Measurements from ENCODE around the gene WNK3.

WNK3 gene

GRCh38 chrX:54320067-54320466 is 37.8 kb downstream of the WNK3 start:
- Histone ChIP-seq H3K9me3 (ENCODE audit: control insufficient read depth, insufficient read depth, low read depth, low read length) (no peaks in the 10 kb centered on the region; the same call in 1 of the 2 replicates), H3K9ac (ENCODE audit: low read length) (no peak overlapping the region), H3K36me3 (ENCODE audit: control insufficient read depth, insufficient read depth, low read length) (no peaks in the 10 kb centered on the region), H3K27ac (ENCODE audit: low read depth, low read length) (no peak overlapping the region), H3K4me1 (ENCODE audit: control insufficient read depth, insufficient read depth, low read length) (no peaks in the 10 kb centered on the region), H3K4me3 (ENCODE audit: low read depth, low read length) (no peak overlapping the region), H3K27me3 (ENCODE audit: control insufficient read depth, insufficient read depth, low read length) (no peaks in the 10 kb centered on the region)

DNA sequence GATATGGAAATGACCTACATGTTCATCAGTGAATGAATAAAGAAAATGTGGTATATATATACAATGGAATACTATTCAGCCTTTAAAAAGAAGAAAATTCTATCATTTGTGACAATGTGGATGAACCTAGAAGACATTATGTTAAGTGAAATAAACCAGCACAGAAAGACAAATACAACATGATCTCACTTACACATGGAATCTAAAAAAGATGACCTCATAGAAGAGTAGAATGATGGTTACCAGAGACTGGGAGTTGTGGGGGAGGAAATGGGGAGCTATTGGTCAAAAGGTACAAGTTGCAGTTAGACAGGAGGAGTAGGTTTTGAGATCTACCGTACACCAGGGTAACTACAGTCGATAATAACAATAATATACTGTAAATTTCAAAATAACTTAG is 51.5 kb downstream of the WNK3 start:
- H3K9ac ChIP-seq (ENCODE audit: low read length) = no peak overlapping the region
- no peak overlapping the region for H3K27ac ChIP-seq (ENCODE audit: low read depth, low read length)
- no peaks in the 10 kb centered on the region for H3K4me1 ChIP-seq (ENCODE audit: control insufficient read depth, insufficient read depth, low read length)
- no peaks in the 10 kb centered on the region for H3K27me3 ChIP-seq (ENCODE audit: control insufficient read depth, insufficient read depth, low read length)
- peaks cover 21% of the 10 kb centered on the region for H3K36me3 ChIP-seq (ENCODE audit: control insufficient read depth, insufficient read depth, low read length)
- no peaks in the 10 kb centered on the region; the same call in 1 of the 2 replicates for H3K9me3 ChIP-seq (ENCODE audit: control insufficient read depth, insufficient read depth, low read depth, low read length)
- H3K4me3 ChIP-seq (ENCODE audit: low read depth, low read length) = no peak overlapping the region

DNA sequence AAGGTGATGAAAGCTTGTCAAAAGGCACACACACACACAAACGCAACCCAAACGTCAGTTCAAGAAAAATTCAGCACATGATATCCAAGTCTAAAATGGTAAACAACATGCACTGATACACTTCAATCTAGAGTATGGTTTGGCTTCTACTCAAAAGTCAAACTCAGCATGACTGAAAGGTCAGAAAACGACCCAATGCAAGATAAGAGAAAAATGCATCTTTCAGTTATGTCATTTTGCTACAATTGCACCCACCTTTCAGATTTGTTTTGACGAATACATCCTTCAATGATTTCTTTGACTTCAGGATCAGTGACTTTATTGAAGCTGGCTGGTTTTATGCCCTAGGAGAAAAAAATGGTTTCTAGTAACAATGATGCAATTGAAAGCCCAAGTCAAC is 56.3 kb downstream of the WNK3 start:
- no peaks in the 10 kb centered on the region for H3K27me3 ChIP-seq (ENCODE audit: control insufficient read depth, insufficient read depth, low read length)
- H3K36me3 ChIP-seq (ENCODE audit: control insufficient read depth, insufficient read depth, low read length) = peaks cover 15% of the 10 kb centered on the region
- no peak overlapping the region for H3K9ac ChIP-seq (ENCODE audit: low read length)
- no peaks in the 10 kb centered on the region for H3K4me1 ChIP-seq (ENCODE audit: control insufficient read depth, insufficient read depth, low read length)
- peaks cover 2% of the 10 kb centered on the region; the same call in 1 of the 2 replicates for H3K9me3 ChIP-seq (ENCODE audit: control insufficient read depth, insufficient read depth, low read depth, low read length)
- no peak overlapping the region for H3K27ac ChIP-seq (ENCODE audit: low read depth, low read length)
- H3K4me3 ChIP-seq (ENCODE audit: low read depth, low read length) = no peak overlapping the region

GRCh38 chrX:54294306-54294705 is 63.5 kb downstream of the WNK3 start:
- Histone ChIP-seq H3K36me3 (ENCODE audit: control insufficient read depth, insufficient read depth, low read length) (peaks cover 54% of the 10 kb centered on the region), H3K4me3 (ENCODE audit: low read depth, low read length) (no peak overlapping the region), H3K27ac (ENCODE audit: low read depth, low read length) (no peak overlapping the region), H3K9me3 (ENCODE audit: control insufficient read depth, insufficient read depth, low read depth, low read length) (peaks cover 6% of the 10 kb centered on the region; the same call in 1 of the 2 replicates), H3K4me1 (ENCODE audit: control insufficient read depth, insufficient read depth, low read length) (no peaks in the 10 kb centered on the region), H3K9ac (ENCODE audit: low read length) (no peak overlapping the region), H3K27me3 (ENCODE audit: control insufficient read depth, insufficient read depth, low read length) (no peaks in the 10 kb centered on the region)

DNA sequence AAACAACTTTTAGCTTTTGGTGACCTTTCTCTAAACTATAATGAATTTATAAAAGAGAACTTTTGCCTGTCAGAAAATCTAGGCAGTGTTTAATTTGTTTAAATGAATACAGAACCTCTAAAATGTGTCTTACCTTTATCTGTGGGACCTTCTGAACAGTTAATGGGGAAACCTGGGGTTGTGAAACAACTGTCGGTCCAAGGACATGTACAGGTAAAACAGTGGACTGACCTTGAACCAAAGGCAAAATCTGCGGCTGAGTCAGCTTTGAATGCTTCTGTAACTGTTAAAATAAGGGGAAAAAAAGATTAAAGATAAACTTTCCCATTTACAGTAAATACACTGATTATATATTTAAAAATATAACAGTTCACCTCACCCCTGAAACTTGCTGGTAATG is 65.1 kb downstream of the WNK3 start:
- Histone ChIP-seq H3K36me3 (ENCODE audit: control insufficient read depth, insufficient read depth, low read length) (peaks cover 59% of the 10 kb centered on the region), H3K9me3 (ENCODE audit: control insufficient read depth, insufficient read depth, low read depth, low read length) (peaks cover 10% of the 10 kb centered on the region; the same call in 1 of the 2 replicates), H3K4me3 (ENCODE audit: low read depth, low read length) (no peak overlapping the region), H3K27ac (ENCODE audit: low read depth, low read length) (no peak overlapping the region), H3K4me1 (ENCODE audit: control insufficient read depth, insufficient read depth, low read length) (no peaks in the 10 kb centered on the region), H3K9ac (ENCODE audit: low read length) (no peak overlapping the region), H3K27me3 (ENCODE audit: control insufficient read depth, insufficient read depth, low read length) (no peaks in the 10 kb centered on the region)

DNA sequence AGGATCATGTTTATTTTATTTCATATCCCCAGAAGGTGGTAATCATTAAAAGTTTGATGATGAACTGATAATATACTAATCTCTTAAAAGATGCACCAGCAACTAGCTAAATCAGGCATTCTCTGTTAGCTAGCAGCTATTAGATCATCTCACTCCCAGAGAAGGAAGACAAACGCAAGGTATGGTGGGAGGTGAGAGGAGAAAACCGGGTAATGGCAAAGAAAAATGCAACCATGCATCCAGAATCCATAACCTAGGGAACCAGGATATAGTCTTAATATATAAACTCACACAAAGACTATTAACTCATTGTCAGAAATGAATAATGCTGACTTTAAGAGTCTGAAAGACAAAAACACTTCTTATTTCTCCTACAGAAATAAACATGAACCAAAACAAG is 66.1 kb downstream of the WNK3 start:
- Histone ChIP-seq H3K4me1 (ENCODE audit: control insufficient read depth, insufficient read depth, low read length) (no peaks in the 10 kb centered on the region), H3K9me3 (ENCODE audit: control insufficient read depth, insufficient read depth, low read depth, low read length) (peaks cover 10% of the 10 kb centered on the region; the same call in 1 of the 2 replicates), H3K27ac (ENCODE audit: low read depth, low read length) (no peak overlapping the region), H3K4me3 (ENCODE audit: low read depth, low read length) (no peak overlapping the region), H3K27me3 (ENCODE audit: control insufficient read depth, insufficient read depth, low read length) (no peaks in the 10 kb centered on the region), H3K36me3 (ENCODE audit: control insufficient read depth, insufficient read depth, low read length) (peaks cover 55% of the 10 kb centered on the region), H3K9ac (ENCODE audit: low read length) (no peak overlapping the region)

DNA sequence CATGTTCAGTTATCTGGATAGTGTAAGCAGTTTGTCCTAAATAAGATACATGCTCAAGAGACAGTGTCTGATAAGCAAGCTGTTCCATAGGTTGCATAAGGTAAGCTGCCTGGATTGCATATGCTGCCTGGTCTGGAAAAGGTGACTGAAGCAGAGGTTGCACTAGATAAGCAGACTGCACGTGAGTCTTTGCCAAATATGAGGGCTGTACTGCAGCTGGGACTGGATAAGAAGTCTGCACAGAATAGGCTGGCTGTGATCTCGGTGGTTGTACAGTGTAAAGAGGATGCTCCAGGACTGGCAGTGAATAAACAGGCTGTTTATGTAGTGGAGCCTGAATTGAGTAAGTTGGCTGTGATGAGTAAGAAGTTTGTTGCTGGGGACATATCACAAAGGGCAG is 68.9 kb downstream of the WNK3 start:
- Histone ChIP-seq H3K4me3 (ENCODE audit: low read depth, low read length) (no peak overlapping the region), H3K9ac (ENCODE audit: low read length) (no peak overlapping the region), H3K27ac (ENCODE audit: low read depth, low read length) (no peak overlapping the region), H3K27me3 (ENCODE audit: control insufficient read depth, insufficient read depth, low read length) (no peaks in the 10 kb centered on the region), H3K9me3 (ENCODE audit: control insufficient read depth, insufficient read depth, low read depth, low read length) (peaks cover 4% of the 10 kb centered on the region; the same call in 1 of the 2 replicates), H3K36me3 (ENCODE audit: control insufficient read depth, insufficient read depth, low read length) (peaks cover 35% of the 10 kb centered on the region), H3K4me1 (ENCODE audit: control insufficient read depth, insufficient read depth, low read length) (no peaks in the 10 kb centered on the region)

GRCh38 chrX:54288277-54288676 is 69.6 kb downstream of the WNK3 start:
- Histone ChIP-seq H3K27me3 (ENCODE audit: control insufficient read depth, insufficient read depth, low read length) (no peaks in the 10 kb centered on the region), H3K36me3 (ENCODE audit: control insufficient read depth, insufficient read depth, low read length) (peaks cover 32% of the 10 kb centered on the region)

DNA sequence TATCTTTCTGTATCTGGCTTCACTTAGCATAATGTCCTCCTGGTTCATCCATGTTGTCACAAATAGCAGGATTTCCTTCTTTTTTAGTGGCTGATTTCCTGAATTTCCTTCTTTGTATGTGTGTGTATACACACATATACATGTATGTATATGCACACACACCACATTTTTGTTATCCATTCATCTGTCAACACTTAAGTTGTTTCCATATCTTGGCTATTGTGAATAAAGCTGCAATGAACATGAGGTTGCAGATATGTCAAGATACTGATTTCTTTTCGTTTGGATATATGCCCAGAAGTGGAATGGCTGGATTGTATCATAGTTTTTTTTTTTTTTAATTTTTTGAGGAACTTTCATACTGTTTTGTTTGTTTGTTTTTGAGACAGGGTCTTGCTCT is 76.2 kb downstream of the WNK3 start:
- H3K4me1 ChIP-seq (ENCODE audit: control insufficient read depth, insufficient read depth, low read length) = no peaks in the 10 kb centered on the region
- H3K36me3 ChIP-seq (ENCODE audit: control insufficient read depth, insufficient read depth, low read length) = peaks cover 2% of the 10 kb centered on the region; the same call in 1 of the 2 replicates
- no peak overlapping the region for H3K9ac ChIP-seq (ENCODE audit: low read length)
- peaks cover 4% of the 10 kb centered on the region for H3K9me3 ChIP-seq (ENCODE audit: control insufficient read depth, insufficient read depth, low read depth, low read length)
- H3K4me3 ChIP-seq (ENCODE audit: low read depth, low read length) = no peak overlapping the region
- H3K27me3 ChIP-seq (ENCODE audit: control insufficient read depth, insufficient read depth, low read length) = no peaks in the 10 kb centered on the region
- no peak overlapping the region for H3K27ac ChIP-seq (ENCODE audit: low read depth, low read length)

More at GRCh38 chrX:54288277-54288676, 69.6 kb downstream of the WNK3 start:
- H3K4me1 ChIP-seq (ENCODE audit: control insufficient read depth, insufficient read depth, low read length) = no peaks in the 10 kb centered on the region
- H3K27ac ChIP-seq (ENCODE audit: low read depth, low read length) = no peak overlapping the region
- peaks cover 4% of the 10 kb centered on the region; the same call in 1 of the 2 replicates for H3K9me3 ChIP-seq (ENCODE audit: control insufficient read depth, insufficient read depth, low read depth, low read length)
- H3K9ac ChIP-seq (ENCODE audit: low read length) = no peak overlapping the region
- H3K4me3 ChIP-seq (ENCODE audit: low read depth, low read length) = no peak overlapping the region

DNA sequence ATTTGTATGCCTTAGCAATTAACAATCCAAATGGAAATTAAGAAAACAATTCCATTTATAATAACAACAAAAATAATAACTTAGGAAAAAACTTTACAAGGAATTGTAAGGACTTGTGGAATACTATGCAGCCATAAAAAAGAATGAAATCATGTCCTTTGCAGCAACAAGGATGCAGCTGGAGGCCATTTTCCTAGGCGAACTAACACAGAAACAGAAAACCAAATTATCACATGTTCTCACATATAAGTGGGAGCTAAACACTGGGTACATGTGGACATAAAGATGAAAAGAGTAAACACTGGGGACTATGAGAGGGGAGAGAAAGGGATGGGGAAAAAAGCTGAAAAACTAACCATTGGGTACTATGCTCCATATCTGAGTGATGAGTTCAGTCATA is 77.4 kb downstream of the WNK3 start:
- H3K9ac ChIP-seq (ENCODE audit: low read length) = no peak overlapping the region
- no peaks in the 10 kb centered on the region for H3K4me1 ChIP-seq (ENCODE audit: control insufficient read depth, insufficient read depth, low read length)
- no peak overlapping the region for H3K27ac ChIP-seq (ENCODE audit: low read depth, low read length)
- peaks cover 4% of the 10 kb centered on the region for H3K9me3 ChIP-seq (ENCODE audit: control insufficient read depth, insufficient read depth, low read depth, low read length)
- H3K36me3 ChIP-seq (ENCODE audit: control insufficient read depth, insufficient read depth, low read length) = peaks cover 2% of the 10 kb centered on the region; the same call in 1 of the 2 replicates
- no peak overlapping the region for H3K4me3 ChIP-seq (ENCODE audit: low read depth, low read length)
- no peaks in the 10 kb centered on the region for H3K27me3 ChIP-seq (ENCODE audit: control insufficient read depth, insufficient read depth, low read length)

- Histone ChIP-seq H3K27me3 (ENCODE audit: control insufficient read depth, insufficient read depth, low read length) (no peaks in the 10 kb centered on the region), H3K9ac (ENCODE audit: low read length) (no peak overlapping the region), H3K4me1 (ENCODE audit: control insufficient read depth, insufficient read depth, low read length) (peaks cover 9% of the 10 kb centered on the region), H3K27ac (ENCODE audit: low read depth, low read length) (no peak overlapping the region), H3K36me3 (ENCODE audit: control insufficient read depth, insufficient read depth, low read length) (no peaks in the 10 kb centered on the region), H3K4me3 (ENCODE audit: low read depth, low read length) (no peak overlapping the region), H3K9me3 (ENCODE audit: control insufficient read depth, insufficient read depth, low read depth, low read length) (no peaks in the 10 kb centered on the region; the same call in 1 of the 2 replicates)
Measured at GRCh38 chrX:54271664-54272063, 86.2 kb downstream of the WNK3 start.

DNA sequence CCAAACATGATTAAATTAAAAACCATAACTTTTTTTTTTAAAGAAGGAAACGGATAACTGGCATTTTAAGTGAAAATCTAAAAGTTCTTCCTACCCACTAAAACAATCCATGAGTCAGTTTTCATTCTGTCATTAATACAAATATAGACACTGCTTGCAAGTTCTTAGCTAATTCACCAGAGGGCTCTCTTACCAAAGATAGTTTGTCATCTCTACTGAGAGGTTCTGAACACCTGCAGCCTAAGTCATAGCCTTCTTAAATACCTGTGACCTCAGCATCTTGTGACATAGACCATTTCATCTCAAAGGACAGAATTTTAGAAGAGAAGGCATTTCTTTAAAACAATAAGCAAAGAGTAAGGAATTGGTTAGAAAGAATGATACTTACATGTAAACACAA is 109.5 kb downstream of the WNK3 start:
- no peaks in the 10 kb centered on the region for H3K27me3 ChIP-seq (ENCODE audit: control insufficient read depth, insufficient read depth, low read length)
- H3K9ac ChIP-seq (ENCODE audit: low read length) = no peak overlapping the region
- no peak overlapping the region for H3K4me3 ChIP-seq (ENCODE audit: low read depth, low read length)
- H3K27ac ChIP-seq (ENCODE audit: low read depth, low read length) = no peak overlapping the region
- H3K36me3 ChIP-seq (ENCODE audit: control insufficient read depth, insufficient read depth, low read length) = peaks cover 18% of the 10 kb centered on the region
- no peaks in the 10 kb centered on the region; the same call in 1 of the 2 replicates for H3K9me3 ChIP-seq (ENCODE audit: control insufficient read depth, insufficient read depth, low read depth, low read length)
- H3K4me1 ChIP-seq (ENCODE audit: control insufficient read depth, insufficient read depth, low read length) = no peaks in the 10 kb centered on the region
